ENCODE results near the gene HMBS.

HMBS gene

DNA sequence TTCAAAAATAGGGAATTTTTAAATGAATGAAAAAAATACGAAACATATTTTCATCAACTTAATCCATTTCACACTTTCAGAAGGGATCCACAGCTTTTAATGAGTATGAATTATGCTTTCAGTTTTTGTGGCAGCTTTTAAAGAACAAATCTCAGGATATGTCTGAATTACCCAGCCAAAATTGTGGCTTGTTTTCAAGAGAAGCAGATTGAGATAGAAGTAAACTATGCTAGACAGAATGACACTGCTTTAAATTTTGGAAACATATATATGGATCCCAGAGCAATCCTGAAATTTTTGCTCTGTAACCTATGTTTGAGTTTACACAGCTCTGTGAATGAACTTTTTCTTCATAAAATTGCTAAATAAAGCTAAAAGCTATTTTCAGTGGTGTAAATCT lies 34.3 kb downstream of the HMBS start:
- H3K14ac ChIP-seq (ENCODE audit: low read length): no peak overlapping the region
- H4K91ac ChIP-seq (ENCODE audit: low read depth, low read length, poor library complexity): no peak overlapping the region
- no peaks in the 10 kb centered on the region for H3K27me3 ChIP-seq (ENCODE audit: control insufficient read depth in 3 of 3, insufficient read depth in 3 of 3, low read depth in 1 of 3, low read length in 3 of 3)
- H3K79me1 ChIP-seq (ENCODE audit: low read depth, low read length): peaks cover 6% of the 10 kb centered on the region
- H2BK5ac ChIP-seq (ENCODE audit: low read length): no peak overlapping the region
- no peak overlapping the region for H3K9ac ChIP-seq (ENCODE audit: low read depth, low read length, poor library complexity)
- H2AK5ac ChIP-seq (ENCODE audit: low read depth, low read length): no peak overlapping the region
- no peak overlapping the region for H3K4ac ChIP-seq (ENCODE audit: low read length)
- no peak overlapping the region for H2AFZ ChIP-seq (ENCODE audit: low read length)
- DNase-seq (ENCODE audit: low spot score): no peak
- no peaks in the 10 kb centered on the region for H3K9me3 ChIP-seq (replicated peaks in 1 of 2; ENCODE audit: control insufficient read depth in 2 of 2, insufficient read depth in 1 of 2, low read depth in 1 of 2, low read length in 2 of 2)
- no peak overlapping the region for H3K18ac ChIP-seq (ENCODE audit: low read length)
- no peak overlapping the region for H2BK12ac ChIP-seq (ENCODE audit: low read length)
- H2BK15ac ChIP-seq (ENCODE audit: low read length): no peak overlapping the region
- H3K36me3 ChIP-seq (replicated peaks in 1 of 2; ENCODE audit: control insufficient read depth in 2 of 2, insufficient read depth in 2 of 2, low read length in 2 of 2): peaks cover 1 to 14% of the 10 kb centered on the region in 2 donors
- no peak overlapping the region for H3K23ac ChIP-seq (ENCODE audit: low read depth, low read length, poor library complexity)
- H4K8ac ChIP-seq (ENCODE audit: low read depth, low read length): no peak overlapping the region
- H3K4me3 ChIP-seq (ENCODE audit: low read length in 2 of 2): no peak overlapping the region
- WGBS, 2 donors (ENCODE audit: extremely low coverage in 2 of 2, insufficient read length in 2 of 2, insufficient replicate concordance in 1 of 2): no CpG with 5 or more reads among the region's 1 CpG
- H3K4me2 ChIP-seq (ENCODE audit: insufficient read depth, low read length, poor library complexity, severe bottlenecking): no peak overlapping the region
- no peak overlapping the region for H2BK120ac ChIP-seq (ENCODE audit: low read depth, low read length)
- H3K4me1 ChIP-seq (ENCODE audit: control insufficient read depth in 2 of 2, insufficient read depth in 1 of 2, low read depth in 1 of 2, low read length in 2 of 2): peaks cover 5 to 15% of the 10 kb centered on the region in 2 donors
- H3K27ac ChIP-seq (replicated peaks; ENCODE audit: low read length): no peak overlapping the region

DNA sequence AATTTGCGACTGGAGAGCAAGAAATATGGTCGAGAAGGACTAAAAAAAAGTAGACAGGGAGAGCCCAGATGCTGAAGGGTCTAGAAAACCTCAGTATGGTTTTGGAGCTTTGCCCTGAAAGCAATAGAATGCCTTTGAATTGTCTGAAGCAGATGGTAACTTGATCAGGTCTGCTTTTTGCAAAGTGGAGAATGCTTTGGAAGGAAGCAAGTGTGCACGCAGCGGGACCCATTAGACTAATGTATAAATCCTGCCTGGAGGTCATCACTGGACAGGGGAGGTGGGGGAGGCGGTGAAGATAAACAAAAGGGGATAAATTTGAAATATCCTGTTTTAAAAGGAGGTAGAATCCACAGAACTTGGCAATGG lies 35.9 kb downstream of the HMBS start:
- peak overlapping the region; percentile 52 for H3K4me2 ChIP-seq (ENCODE audit: insufficient read depth, low read length, poor library complexity, severe bottlenecking)
- H3K36me3 ChIP-seq (replicated peaks in 1 of 2; ENCODE audit: control insufficient read depth in 2 of 2, insufficient read depth in 2 of 2, low read length in 2 of 2): peaks cover 4 to 20% of the 10 kb centered on the region in 2 donors
- H2BK5ac ChIP-seq (ENCODE audit: low read length): no peak overlapping the region
- WGBS, 2 donors (ENCODE audit: extremely low coverage in 2 of 2, insufficient read length in 2 of 2, insufficient replicate concordance in 1 of 2): 100% methylated on average over 1 of the region's 5 CpGs; no CpG with 5 or more reads in 1 of the 2 donors
- no peak overlapping the region for H3K9ac ChIP-seq (ENCODE audit: low read depth, low read length, poor library complexity)
- H4K91ac ChIP-seq (ENCODE audit: low read depth, low read length, poor library complexity): no peak overlapping the region
- no peak overlapping the region for H3K27ac ChIP-seq (replicated peaks; ENCODE audit: low read length)
- H3K79me1 ChIP-seq (ENCODE audit: low read depth, low read length): peaks cover 6% of the 10 kb centered on the region
- no peaks in the 10 kb centered on the region for H3K9me3 ChIP-seq (replicated peaks in 1 of 2; ENCODE audit: control insufficient read depth in 2 of 2, insufficient read depth in 1 of 2, low read depth in 1 of 2, low read length in 2 of 2)
- H3K4ac ChIP-seq (ENCODE audit: low read length): no peak overlapping the region
- H2AK5ac ChIP-seq (ENCODE audit: low read depth, low read length): no peak overlapping the region
- no peak overlapping the region for H2BK120ac ChIP-seq (ENCODE audit: low read depth, low read length)
- no peaks in the 10 kb centered on the region for H3K27me3 ChIP-seq (ENCODE audit: control insufficient read depth in 3 of 3, insufficient read depth in 3 of 3, low read depth in 1 of 3, low read length in 3 of 3)
- peak overlapping the region; percentile 68 for H2AFZ ChIP-seq (ENCODE audit: low read length)
- DNase-seq (ENCODE audit: low spot score): peak; percentile 24
- H4K8ac ChIP-seq (ENCODE audit: low read depth, low read length): no peak overlapping the region
- H2BK12ac ChIP-seq (ENCODE audit: low read length): no peak overlapping the region
- no peak overlapping the region for H3K23ac ChIP-seq (ENCODE audit: low read depth, low read length, poor library complexity)
- H3K4me3 ChIP-seq (ENCODE audit: low read length in 2 of 2): peak overlapping the region; percentile 23 to 58
- no peak overlapping the region for H2BK15ac ChIP-seq (ENCODE audit: low read length)
- peaks cover 5 to 15% of the 10 kb centered on the region in 2 donors for H3K4me1 ChIP-seq (ENCODE audit: control insufficient read depth in 2 of 2, insufficient read depth in 1 of 2, low read depth in 1 of 2, low read length in 2 of 2)
- no peak overlapping the region for H3K14ac ChIP-seq (ENCODE audit: low read length)
- H3K18ac ChIP-seq (ENCODE audit: low read length): no peak overlapping the region

DNA sequence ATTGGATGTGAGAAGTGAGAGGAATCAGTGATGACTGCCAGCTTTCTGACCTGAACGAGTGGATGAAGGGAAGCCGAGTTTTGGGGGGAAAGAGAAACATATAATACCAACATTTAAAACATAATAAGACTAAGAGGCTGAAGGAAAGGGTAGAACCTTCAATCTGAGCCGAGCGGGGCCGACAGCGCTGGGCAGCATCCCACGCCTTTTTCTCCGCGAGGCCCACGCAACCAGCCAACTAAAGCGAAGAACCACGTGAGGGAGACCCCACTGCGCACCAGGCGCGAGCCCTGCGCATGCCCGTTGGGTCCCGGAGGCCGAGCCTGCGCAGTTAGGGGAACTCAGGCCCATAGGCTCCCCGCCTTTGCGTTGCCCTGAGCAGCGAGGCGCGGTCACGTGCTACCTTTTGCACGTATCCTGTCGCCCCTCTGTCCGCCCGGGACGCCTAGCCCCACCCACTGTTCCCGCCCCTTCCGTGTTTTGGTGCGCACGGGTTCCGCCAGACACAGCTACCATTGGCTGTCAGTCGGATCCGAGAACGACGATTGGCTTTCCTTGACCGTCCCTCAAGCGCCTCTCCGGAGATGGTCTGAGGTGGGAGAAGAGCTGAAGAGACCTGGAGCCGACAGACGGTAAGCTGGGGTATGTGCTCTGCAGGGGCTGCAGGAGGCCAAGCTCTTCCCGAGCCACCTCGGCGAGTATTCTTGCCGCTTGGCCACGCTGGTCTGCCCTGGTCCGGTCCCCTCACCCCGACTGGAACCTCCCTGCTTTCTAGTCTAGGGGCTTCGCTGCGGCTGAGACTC lies 36.5 kb downstream of the HMBS start, which contains the start of gene HINFP:
Gene HINFP, plus strand, starts transcription at position 573 of the 803 bp plus-strand sequence. CDS start 5,365 bp downstream, outside the sequence.
- Histone ChIP-seq H2BK12ac (ENCODE audit: low read length) (no peak within 1 kb of the TSS), H3K23ac (ENCODE audit: low read depth, low read length, poor library complexity) (peak within 1 kb of the TSS; percentile 28), H2AFZ (ENCODE audit: low read length) (peak within 1 kb of the TSS; percentile 86), H2BK120ac (ENCODE audit: low read depth, low read length) (no peak within 1 kb of the TSS), H3K4me1 (ENCODE audit: control insufficient read depth in 2 of 2, insufficient read depth in 1 of 2, low read depth in 1 of 2, low read length in 2 of 2) (peaks cover 5 to 15% of the 10 kb centered on the region in 2 donors), H3K27ac (replicated peaks; ENCODE audit: low read length) (no peak within 1 kb of the TSS), H3K14ac (ENCODE audit: low read length) (no peak within 1 kb of the TSS), H3K9me3 (replicated peaks in 1 of 2; ENCODE audit: control insufficient read depth in 2 of 2, insufficient read depth in 1 of 2, low read depth in 1 of 2, low read length in 2 of 2) (no peaks in the 10 kb centered on the region), H2BK5ac (ENCODE audit: low read length) (no peak within 1 kb of the TSS), H3K4me3 (ENCODE audit: low read length in 2 of 2) (peak within 1 kb of the TSS; percentile 63 to 91), H3K27me3 (ENCODE audit: control insufficient read depth in 3 of 3, insufficient read depth in 3 of 3, low read depth in 1 of 3, low read length in 3 of 3) (no peaks in the 10 kb centered on the region), H3K4ac (ENCODE audit: low read length) (no peak within 1 kb of the TSS), H4K91ac (ENCODE audit: low read depth, low read length, poor library complexity) (no peak within 1 kb of the TSS), H2AK5ac (ENCODE audit: low read depth, low read length) (no peak within 1 kb of the TSS), H3K79me1 (ENCODE audit: low read depth, low read length) (peaks cover 6% of the 10 kb centered on the region), H3K36me3 (replicated peaks in 1 of 2; ENCODE audit: control insufficient read depth in 2 of 2, insufficient read depth in 2 of 2, low read length in 2 of 2) (peaks cover 4 to 20% of the 10 kb centered on the region in 2 donors), H3K9ac (ENCODE audit: low read depth, low read length, poor library complexity) (peak within 1 kb of the TSS; percentile 98), H3K18ac (ENCODE audit: low read length) (peak within 1 kb of the TSS; percentile 90), H4K8ac (ENCODE audit: low read depth, low read length) (no peak within 1 kb of the TSS), H3K4me2 (ENCODE audit: insufficient read depth, low read length, poor library complexity, severe bottlenecking) (peak within 1 kb of the TSS; percentile 77), H2BK15ac (ENCODE audit: low read length) (no peak within 1 kb of the TSS)
- WGBS, 2 donors (ENCODE audit: extremely low coverage in 2 of 2, insufficient read length in 2 of 2, insufficient replicate concordance in 1 of 2): no CpG with 5 or more reads among the region's 54 CpGs
- DNase-seq (ENCODE audit: low spot score): peak; percentile 98

DNA sequence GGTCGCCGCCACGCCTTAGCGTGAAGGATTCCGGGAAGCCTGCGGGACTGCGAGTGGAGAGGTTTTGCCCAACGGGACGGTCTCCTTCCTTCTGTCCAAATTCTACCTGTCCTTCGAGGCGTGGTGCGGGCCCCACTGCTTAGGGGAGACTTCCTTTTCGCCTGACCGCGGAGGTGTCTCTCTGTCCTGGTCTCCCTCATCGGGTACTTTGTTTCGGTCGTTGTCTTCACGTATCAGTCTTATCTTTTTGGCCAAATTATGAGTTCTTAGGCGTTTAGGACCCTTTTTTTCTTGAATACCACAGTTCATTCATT lies 37.1 kb downstream of the HMBS start:
- Histone ChIP-seq H4K91ac (ENCODE audit: low read depth, low read length, poor library complexity) (no peak overlapping the region), H3K23ac (ENCODE audit: low read depth, low read length, poor library complexity) (peak overlapping the region; percentile 28), H3K4me2 (ENCODE audit: insufficient read depth, low read length, poor library complexity, severe bottlenecking) (peak overlapping the region; percentile 77), H3K36me3 (replicated peaks in 1 of 2; ENCODE audit: control insufficient read depth in 2 of 2, insufficient read depth in 2 of 2, low read length in 2 of 2) (peaks cover 4 to 26% of the 10 kb centered on the region in 2 donors), H3K9me3 (replicated peaks in 1 of 2; ENCODE audit: control insufficient read depth in 2 of 2, insufficient read depth in 1 of 2, low read depth in 1 of 2, low read length in 2 of 2) (no peaks in the 10 kb centered on the region), H3K27ac (replicated peaks; ENCODE audit: low read length) (no peak overlapping the region), H3K4me1 (ENCODE audit: control insufficient read depth in 2 of 2, insufficient read depth in 1 of 2, low read depth in 1 of 2, low read length in 2 of 2) (peaks cover 5 to 15% of the 10 kb centered on the region in 2 donors), H2BK120ac (ENCODE audit: low read depth, low read length) (no peak overlapping the region), H2AK5ac (ENCODE audit: low read depth, low read length) (no peak overlapping the region), H2AFZ (ENCODE audit: low read length) (peak overlapping the region; percentile 86), H3K14ac (ENCODE audit: low read length) (no peak overlapping the region), H3K27me3 (ENCODE audit: control insufficient read depth in 3 of 3, insufficient read depth in 3 of 3, low read depth in 1 of 3, low read length in 3 of 3) (no peaks in the 10 kb centered on the region), H3K4ac (ENCODE audit: low read length) (no peak overlapping the region), H2BK5ac (ENCODE audit: low read length) (no peak overlapping the region), H3K79me1 (ENCODE audit: low read depth, low read length) (peaks cover 6% of the 10 kb centered on the region), H2BK12ac (ENCODE audit: low read length) (no peak overlapping the region), H2BK15ac (ENCODE audit: low read length) (no peak overlapping the region), H3K18ac (ENCODE audit: low read length) (no peak overlapping the region), H3K9ac (ENCODE audit: low read depth, low read length, poor library complexity) (peak overlapping the region; percentile 98), H3K4me3 (ENCODE audit: low read length in 2 of 2) (peak overlapping the region; percentile 63 to 91), H4K8ac (ENCODE audit: low read depth, low read length) (no peak overlapping the region)
- WGBS, 2 donors (ENCODE audit: extremely low coverage in 2 of 2, insufficient read length in 2 of 2, insufficient replicate concordance in 1 of 2): no CpG with 5 or more reads among the region's 20 CpGs
- no peak for DNase-seq (ENCODE audit: low spot score)
